GM23338 (cell line): ENCODE data around the gene NR5A2. TPM values are rescaled to one million over a fixed set of nuclear protein-coding genes. Genes with fewer than 3 reads are reported as not detected.

ENCODE experiments used
- ATAC-seq: fragments of 200-7000 bp; cut with Tn5 transposase; 3 replicates; pipeline ENCODE4 v1.9.1; 2020
- DNase-seq: peaks from one replicate; pipeline ENCODE4 v3.0.0-alpha.2; 2015; ENCODE audit warnings: low spot score
- H2AFZ ChIP-seq: fragments of 200-600 bp; sonication (generic); 2 replicates; pipeline ENCODE4 v1.8.0; 2016; ENCODE audit warnings: antibody characterized with exemption, mild to moderate bottlenecking, moderate library complexity
- H3F3A ChIP-seq: fragments of 200-600 bp; sonication (generic); replicated peaks from 2 replicates; pipeline ENCODE4 v1.8.0; 2017; ENCODE audit warnings: antibody characterized with exemption, mixed run types, low read depth
- H3K27ac ChIP-seq: fragments of 200-600 bp; sonication (generic); 2 replicates; pipeline ENCODE4 v1.6.1; 2016; ENCODE audit warnings: low read depth
- H3K27me3 ChIP-seq: fragments of 200-600 bp; sonication (generic); 2 replicates; pipeline ENCODE4 v1.8.0; 2016; ENCODE audit warnings: mild to moderate bottlenecking, mixed run types, moderate library complexity; ENCODE audit not compliant: insufficient read depth
- H3K36me3 ChIP-seq: fragments of 200-600 bp; sonication (generic); 2 replicates; pipeline ENCODE4 v1.8.0; 2016; ENCODE audit warnings: mild to moderate bottlenecking; ENCODE audit not compliant: insufficient read depth
- H3K4me1 ChIP-seq: fragments of 200-600 bp; sonication (generic); 2 replicates; pipeline ENCODE4 v1.8.0; 2016; ENCODE audit warnings: mild to moderate bottlenecking, moderate library complexity; ENCODE audit not compliant: insufficient read depth
- H3K4me2 ChIP-seq: fragments of 200-600 bp; sonication (generic); 2 replicates; pipeline ENCODE4 v1.7.1; 2017; ENCODE audit warnings: mixed run types
- H3K4me3 ChIP-seq: fragments of 200-600 bp; sonication (generic); 2 replicates; pipeline ENCODE4 v1.6.1; 2016; ENCODE audit warnings: mixed run types
- H3K79me2 ChIP-seq: fragments of 200-600 bp; sonication (generic); replicated peaks from 2 replicates; pipeline ENCODE4 v1.8.0; 2017; ENCODE audit warnings: mild to moderate bottlenecking; ENCODE audit not compliant: insufficient read depth
- H3K9me2 ChIP-seq: fragments of 200-600 bp; sonication (generic); 2 replicates; pipeline ENCODE4 v1.8.0; 2017; ENCODE audit not compliant: insufficient read depth
- H4K20me1 ChIP-seq: fragments of 200-600 bp; sonication (generic); replicated peaks from 2 replicates; pipeline ENCODE4 v1.8.0; 2017; ENCODE audit warnings: mild to moderate bottlenecking; ENCODE audit not compliant: insufficient read depth
- H3K27ac Mint-ChIP-seq: 2 replicates; pipeline ENCODE4 v1.8.0; 2020; ENCODE audit warnings: inconsistent platforms, mild to moderate bottlenecking, moderate library complexity, mixed read lengths
- H3K27me3 Mint-ChIP-seq: 3 replicates; pipeline ENCODE4 v1.8.0; 2022; ENCODE audit warnings: low read depth, mild to moderate bottlenecking, moderate library complexity, mixed read lengths, inconsistent platforms; ENCODE audit not compliant: insufficient read depth, poor library complexity
- H3K36me3 Mint-ChIP-seq: 3 replicates; pipeline ENCODE4 v1.8.0; 2021; ENCODE audit warnings: low read depth, mild to moderate bottlenecking, inconsistent platforms, moderate library complexity, mixed read lengths
- H3K4me1 Mint-ChIP-seq: 3 replicates; pipeline ENCODE4 v1.8.0; 2020; ENCODE audit warnings: mild to moderate bottlenecking, inconsistent platforms, mixed read lengths
- H3K4me3 Mint-ChIP-seq: 3 replicates; pipeline ENCODE4 v1.8.0; 2021; ENCODE audit warnings: moderate library complexity, mild to moderate bottlenecking, inconsistent platforms, mixed read lengths
- H3K9me3 Mint-ChIP-seq: 3 replicates; pipeline ENCODE4 v1.8.0; 2020; ENCODE audit warnings: moderate library complexity, mild to moderate bottlenecking, inconsistent platforms, mixed read lengths
- CREB1 ChIP-seq: fragments of 250-450 bp; sonication (Bioruptor Pico); IDR thresholded peaks from 2 replicates; pipeline ENCODE4 v1.5.0; 2020; ENCODE audit warnings: low read depth, mild to moderate bottlenecking, moderate library complexity
- CTCF ChIP-seq, 2 experiments: fragments of 200-600 bp in 1 of 2; sonication (generic) in 1 of 2; conservative IDR thresholded peaks; 2 replicates each; pipeline versions ENCODE4 v1.5.1 to v1.6.1; 2016 to 2017; ENCODE audit warnings: antibody characterized with exemption in 2 of 2, low read depth in 2 of 2, mild to moderate bottlenecking in 2 of 2, moderate library complexity in 1 of 2
- ETS1 ChIP-seq: IDR thresholded peaks from 2 replicates; pipeline ENCODE4 v1.6.1; 2016; ENCODE audit warnings: antibody characterized with exemption
- EZH2 ChIP-seq: fragments of 200-600 bp; sonication (generic); IDR thresholded peaks from one replicate; pipeline ENCODE4 v1.8.0; 2017; ENCODE audit warnings: antibody characterized with exemption, mild to moderate bottlenecking, low read depth; ENCODE audit not compliant: unreplicated experiment
- EZH2phosphoT487 ChIP-seq: fragments of 200-600 bp; sonication (generic); IDR thresholded peaks from one replicate; pipeline ENCODE4 v1.8.1; 2018; ENCODE audit warnings: antibody characterized with exemption; ENCODE audit not compliant: unreplicated experiment
- JUNB ChIP-seq: IDR thresholded peaks from one replicate; pipeline ENCODE4 v1.6.1; 2016; ENCODE audit warnings: antibody characterized with exemption; ENCODE audit not compliant: unreplicated experiment
- REST ChIP-seq: IDR thresholded peaks from one replicate; pipeline ENCODE4 v1.6.1; 2018; ENCODE audit warnings: antibody characterized with exemption; ENCODE audit not compliant: unreplicated experiment
- ZNF114 ChIP-seq: fragments of 250-450 bp; sonication (Bioruptor Pico); IDR thresholded peaks from 2 replicates; pipeline ENCODE4 v1.5.0; 2020; ENCODE audit warnings: mild to moderate bottlenecking, moderate library complexity
- ZNF331 ChIP-seq: fragments of 250-450 bp; sonication (Bioruptor Pico); IDR thresholded peaks from 2 replicates; pipeline ENCODE4 v1.5.0; 2020; ENCODE audit warnings: low read depth, mild to moderate bottlenecking, moderate library complexity
- polyA plus RNA-seq: library from polyadenylated mRNA; unstranded; fragments of >200 nt; fragmentation: Nextera tagmentation; extraction: Ambion mirVana; gene quantifications from 2 replicates; pipeline ENCODE4 v1.2.1, GENCODE V29; 2016
- total RNA-seq: library from RNA; depleted of rRNA; stranded (reverse); fragments of >200 nt; shearing (Covaris generic); gene quantifications from 2 replicates; pipeline ENCODE4 v1.2.3, GENCODE V29; 2014

The NR5A2 gene
- total and polyA plus RNA-seq, 2 experiments from 2014 or later: 4.4 to 13.1 TPM

GRCh38 chr1:200206340-200206739, 178.8 kb downstream of the NR5A2 start:
- no peaks in the 10 kb centered on the region for H3K36me3 Mint-ChIP-seq
- no peak for DNase-seq

More at GRCh38 chr1:200206340-200206739, 178.8 kb downstream of the NR5A2 start:
- no peak overlapping the region for H2AFZ ChIP-seq
- no peak overlapping the region for H3K4me2 ChIP-seq
- TF ChIP-seq ETS1: no peak
- no peak for TF ChIP-seq CREB1 (CRISPR knock-in tag)
- TF ChIP-seq ZNF331: no peak
- no peak for TF ChIP-seq JUNB
- no peak for TF ChIP-seq ZNF114 (CRISPR knock-in tag)
- no peak for TF ChIP-seq REST
- TF ChIP-seq CTCF (conservative IDR thresholded peaks at IDR 0.05; ENCODE audit: low read depth in 2 of 2): no peak
- no peak for TF ChIP-seq EZH2phosphoT487
- TF ChIP-seq EZH2: no peak
- peaks cover 20% of the 10 kb centered on the region; the same call in 1 of the 2 replicates for H3K9me2 ChIP-seq
- H3K27me3 Mint-ChIP-seq: no peaks in the 10 kb centered on the region
- no peaks in the 10 kb centered on the region for H4K20me1 ChIP-seq
- ATAC-seq: no peak
- H3K27me3 ChIP-seq: no peaks in the 10 kb centered on the region
- no peak overlapping the region for H3K27ac ChIP-seq
- H3K4me1 Mint-ChIP-seq: no peaks in the 10 kb centered on the region
- no peak overlapping the region for H3K4me3 ChIP-seq
- no peaks in the 10 kb centered on the region for H3F3A ChIP-seq
- H3K4me1 ChIP-seq: no peaks in the 10 kb centered on the region
- no peak overlapping the region for H3K4me3 Mint-ChIP-seq
- no peaks in the 10 kb centered on the region for H3K79me2 ChIP-seq
- H3K9me3 Mint-ChIP-seq: no peaks in the 10 kb centered on the region
- no peak overlapping the region for H3K27ac Mint-ChIP-seq
- H3K36me3 ChIP-seq: no peaks in the 10 kb centered on the region
